OCI-LY3 (cell line): ENCODE measurements around the gene HARS2.
"Not testable (repeated sequence)": the region's sequence is repeated elsewhere in the genome, so short reads cannot be mapped to it uniquely, and the experiment has no call there.

Experiments
- EZH2phosphoT487 ChIP-seq: fragments of 200-600 bp; shearing (Covaris generic); IDR thresholded peaks from 2 replicates; pipeline ENCODE4 v1.6.1; 2018; ENCODE audit warnings: antibody characterized with exemption, mixed run types, low read depth
- TF ChIP-seq, protein P1 (sequence below): fragments of 200-600, 300-600 bp; sonication (generic); IDR thresholded peaks from 2 replicates; pipeline ENCODE4 v1.5.1; 2014; ENCODE audit warnings: antibody characterized with exemption, low read length, low read depth

GRCh38 chr5:140721395-140721794 is 30.1 kb downstream of the HARS2 start:
- TF ChIP-seq, protein P1, sequence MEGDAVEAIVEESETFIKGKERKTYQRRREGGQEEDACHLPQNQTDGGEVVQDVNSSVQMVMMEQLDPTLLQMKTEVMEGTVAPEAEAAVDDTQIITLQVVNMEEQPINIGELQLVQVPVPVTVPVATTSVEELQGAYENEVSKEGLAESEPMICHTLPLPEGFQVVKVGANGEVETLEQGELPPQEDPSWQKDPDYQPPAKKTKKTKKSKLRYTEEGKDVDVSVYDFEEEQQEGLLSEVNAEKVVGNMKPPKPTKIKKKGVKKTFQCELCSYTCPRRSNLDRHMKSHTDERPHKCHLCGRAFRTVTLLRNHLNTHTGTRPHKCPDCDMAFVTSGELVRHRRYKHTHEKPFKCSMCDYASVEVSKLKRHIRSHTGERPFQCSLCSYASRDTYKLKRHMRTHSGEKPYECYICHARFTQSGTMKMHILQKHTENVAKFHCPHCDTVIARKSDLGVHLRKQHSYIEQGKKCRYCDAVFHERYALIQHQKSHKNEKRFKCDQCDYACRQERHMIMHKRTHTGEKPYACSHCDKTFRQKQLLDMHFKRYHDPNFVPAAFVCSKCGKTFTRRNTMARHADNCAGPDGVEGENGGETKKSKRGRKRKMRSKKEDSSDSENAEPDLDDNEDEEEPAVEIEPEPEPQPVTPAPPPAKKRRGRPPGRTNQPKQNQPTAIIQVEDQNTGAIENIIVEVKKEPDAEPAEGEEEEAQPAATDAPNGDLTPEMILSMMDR = not testable (repeated sequence)
- TF ChIP-seq EZH2phosphoT487 = not testable (repeated sequence)
